ENCODE measurements around the gene NANS.

- TF ChIP-seq, protein P1, sequence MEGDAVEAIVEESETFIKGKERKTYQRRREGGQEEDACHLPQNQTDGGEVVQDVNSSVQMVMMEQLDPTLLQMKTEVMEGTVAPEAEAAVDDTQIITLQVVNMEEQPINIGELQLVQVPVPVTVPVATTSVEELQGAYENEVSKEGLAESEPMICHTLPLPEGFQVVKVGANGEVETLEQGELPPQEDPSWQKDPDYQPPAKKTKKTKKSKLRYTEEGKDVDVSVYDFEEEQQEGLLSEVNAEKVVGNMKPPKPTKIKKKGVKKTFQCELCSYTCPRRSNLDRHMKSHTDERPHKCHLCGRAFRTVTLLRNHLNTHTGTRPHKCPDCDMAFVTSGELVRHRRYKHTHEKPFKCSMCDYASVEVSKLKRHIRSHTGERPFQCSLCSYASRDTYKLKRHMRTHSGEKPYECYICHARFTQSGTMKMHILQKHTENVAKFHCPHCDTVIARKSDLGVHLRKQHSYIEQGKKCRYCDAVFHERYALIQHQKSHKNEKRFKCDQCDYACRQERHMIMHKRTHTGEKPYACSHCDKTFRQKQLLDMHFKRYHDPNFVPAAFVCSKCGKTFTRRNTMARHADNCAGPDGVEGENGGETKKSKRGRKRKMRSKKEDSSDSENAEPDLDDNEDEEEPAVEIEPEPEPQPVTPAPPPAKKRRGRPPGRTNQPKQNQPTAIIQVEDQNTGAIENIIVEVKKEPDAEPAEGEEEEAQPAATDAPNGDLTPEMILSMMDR (IDR thresholded peaks at IDR 0.05): no peak
- no peak for TF ChIP-seq NFE2L1 (CRISPR knock-in tag; IDR thresholded peaks at IDR 0.05)
- TF ChIP-seq, protein P2, sequence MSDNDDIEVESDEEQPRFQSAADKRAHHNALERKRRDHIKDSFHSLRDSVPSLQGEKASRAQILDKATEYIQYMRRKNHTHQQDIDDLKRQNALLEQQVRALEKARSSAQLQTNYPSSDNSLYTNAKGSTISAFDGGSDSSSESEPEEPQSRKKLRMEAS (CRISPR knock-in tag; IDR thresholded peaks at IDR 0.05): no peak
- TF ChIP-seq, protein P3, sequence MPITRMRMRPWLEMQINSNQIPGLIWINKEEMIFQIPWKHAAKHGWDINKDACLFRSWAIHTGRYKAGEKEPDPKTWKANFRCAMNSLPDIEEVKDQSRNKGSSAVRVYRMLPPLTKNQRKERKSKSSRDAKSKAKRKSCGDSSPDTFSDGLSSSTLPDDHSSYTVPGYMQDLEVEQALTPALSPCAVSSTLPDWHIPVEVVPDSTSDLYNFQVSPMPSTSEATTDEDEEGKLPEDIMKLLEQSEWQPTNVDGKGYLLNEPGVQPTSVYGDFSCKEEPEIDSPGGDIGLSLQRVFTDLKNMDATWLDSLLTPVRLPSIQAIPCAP (CRISPR knock-in tag; IDR thresholded peaks at IDR 0.05): no peak
Measured at GRCh38 chr9:98021306-98022040, 35.1 kb upstream of the NANS start.
